Lower leg skin (tissue), 4 donors: ENCODE data around the gene ARHGAP21. TPM values are rescaled to one million over a fixed set of nuclear protein-coding genes. Genes with fewer than 3 reads are reported as not detected.
A peak's percentile ranks its signal among the peaks of the same experiment; 100 is the strongest.
"Not testable (repeated sequence)": the region's sequence is repeated elsewhere in the genome, so short reads cannot be mapped to it uniquely, and the experiment has no call there.

Experiments
- DNase-seq, 2 donors: peaks; one replicate each; pipeline ENCODE4 v3.0.0-alpha.2; 2019; ENCODE audit warnings: low spot score in 2 of 2
- H3K4me3 ChIP-seq: fragments of 200-600 bp; sonication (generic); 2 replicates; pipeline ENCODE4 v1.5.1; 2017; ENCODE audit warnings: mild to moderate bottlenecking, low read depth; ENCODE audit not compliant: poor library complexity, severe bottlenecking
- CTCF ChIP-seq, 3 donors: fragments of 450-650 bp; IDR thresholded peaks; one replicate each; pipeline ENCODE4 v1.5.1; 2016; ENCODE audit warnings: antibody characterized with exemption in 3 of 3, mild to moderate bottlenecking in 3 of 3, moderate library complexity in 2 of 3
- POLR2A ChIP-seq, 2 donors: fragments of 450-650 bp; IDR thresholded peaks; one replicate each; pipeline ENCODE4 v1.6.1; 2016 to 2017; ENCODE audit warnings: antibody characterized with exemption in 2 of 2, mild to moderate bottlenecking in 1 of 2, moderate library complexity in 1 of 2
- WGBS, 2 donors: methylation state at CpG; one replicate each; pipeline ENCODE4 v1.1.5; 2018; 5-methylcytosine and 5-hydroxymethylcytosine counted together
- intact Hi-C: fragments of 100-400 bp; cut with DNase I; formaldehyde crosslinking; loops from one replicate; pipeline ENCODE4 v1.15.0; 2023; ENCODE audit warnings: low total_unique reads
- total RNA-seq, 4 donors: library from RNA; depleted of rRNA; stranded (reverse); fragments of >200 nt; gene quantifications; one replicate each; pipeline ENCODE4 v1.1.0, GENCODE V29; 2016

Gene ARHGAP21
- total RNA-seq, result 10 to 100 TPM; 26.5 to 43.6 (median 31.6) TPM

DNA sequence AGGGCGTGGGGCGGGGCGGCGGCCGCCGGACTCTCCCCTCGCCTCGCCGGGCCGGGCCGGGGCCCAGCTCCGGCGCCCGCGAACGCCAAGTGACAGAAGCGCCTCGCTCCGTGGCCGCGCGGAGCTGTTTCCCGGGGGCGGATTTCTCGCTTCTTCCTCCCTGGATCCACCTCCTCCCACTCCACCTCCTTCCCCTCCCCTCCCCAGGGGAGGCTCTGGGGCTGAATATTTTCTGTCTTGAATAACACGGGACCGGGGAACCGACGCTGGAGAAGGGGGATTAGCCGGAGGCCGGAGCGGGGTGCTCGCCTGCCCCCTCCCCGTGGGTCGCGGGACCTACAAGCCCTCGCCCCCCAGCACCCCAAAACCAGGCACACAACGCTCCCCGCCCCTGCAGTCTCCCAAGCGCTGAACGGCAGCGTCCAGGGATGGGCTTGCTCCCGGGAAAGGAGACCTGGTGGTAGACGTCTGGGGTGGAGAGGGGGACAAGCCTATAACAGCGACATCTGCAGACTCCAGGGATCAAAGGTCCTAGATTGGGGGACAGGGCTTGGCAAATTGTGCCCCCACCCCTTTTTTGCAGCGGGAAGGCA, at the start of gene ARHGAP21:
ARHGAP21 (minus strand) TSS at position 100 of the 593 bp plus-strand sequence. CDS start 1,988 bp downstream, outside the sequence.
- peak; percentile 65 to 94 for DNase-seq
- peak within 1 kb of the TSS; percentile 80 for H3K4me3 ChIP-seq
- intact Hi-C loops, result no loop called here
- 0 to 2% methylated on average over 21 to 45 of the region's 46 CpGs for WGBS, 2 donors
- TF ChIP-seq POLR2A (IDR thresholded peaks at IDR 0.05), result no peak
- TF ChIP-seq CTCF (IDR thresholded peaks at IDR 0.05), result no peak

DNA sequence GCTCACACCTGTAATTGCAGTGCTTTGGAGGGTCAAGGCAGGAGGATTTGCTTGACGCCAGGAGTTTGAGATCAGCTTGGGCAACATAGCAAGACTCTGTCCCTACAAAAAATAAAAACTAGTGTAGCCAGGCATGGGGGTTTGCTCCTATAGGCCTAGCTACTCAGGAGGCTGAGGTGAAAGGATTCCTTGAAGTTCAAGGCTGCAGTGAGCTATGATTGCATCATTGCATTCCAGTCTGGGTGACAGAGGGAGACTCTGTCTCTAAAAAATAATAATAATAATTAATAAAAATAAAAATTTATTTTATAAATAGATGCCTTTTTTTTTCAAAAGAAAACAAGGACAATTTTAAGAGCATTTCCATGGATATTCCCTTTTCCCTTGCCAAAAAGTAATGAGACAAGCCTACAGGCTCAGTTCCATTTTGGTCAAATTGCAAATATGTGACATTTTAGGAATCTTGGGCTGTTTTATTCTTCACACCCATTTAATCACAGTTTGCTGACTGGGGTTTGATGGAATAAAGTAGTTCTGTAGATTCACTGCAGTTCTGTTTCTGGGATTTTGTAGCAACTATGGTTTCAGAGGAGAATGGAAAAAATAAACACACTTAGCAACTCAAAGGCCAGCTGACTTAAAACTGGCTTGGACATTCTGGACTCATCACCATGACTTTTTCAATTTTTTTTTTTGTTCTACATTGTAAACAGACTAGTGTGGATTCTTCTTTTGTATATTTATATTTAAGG, 48.4 kb upstream of the ARHGAP21 start:
- no peak for DNase-seq
- no peak overlapping the region for H3K4me3 ChIP-seq
- WGBS, 2 donors, result 64 to 73% methylated on average over 1 of the region's 1 CpG
- no peak for TF ChIP-seq CTCF (IDR thresholded peaks at IDR 0.05)
- no peak for TF ChIP-seq POLR2A (IDR thresholded peaks at IDR 0.05)
- intact Hi-C loops, result no loop called here

DNA sequence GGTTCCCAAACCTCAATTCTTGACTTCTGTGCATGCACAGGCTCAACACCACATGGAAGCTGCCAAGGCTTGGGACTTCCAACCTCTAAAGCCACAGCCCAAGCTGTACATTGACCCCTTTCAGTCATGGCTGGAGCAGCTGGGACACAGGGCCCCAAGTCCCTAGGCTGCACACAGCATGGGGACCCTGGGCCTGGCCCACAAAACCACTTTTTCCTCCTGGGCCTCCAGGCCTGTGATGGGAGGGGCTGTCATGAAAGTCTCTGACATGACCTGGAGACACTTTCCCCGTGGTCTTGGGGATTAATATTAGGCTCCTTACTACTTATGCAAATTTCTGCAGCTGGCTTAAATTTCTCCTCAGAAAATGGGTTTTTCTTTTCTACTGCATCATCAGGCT, 41.3 kb upstream of the ARHGAP21 start:
- WGBS, 2 donors, result 0 to 25% methylated on average over 1 of the region's 1 CpG
- H3K4me3 ChIP-seq, DNase-seq, intact Hi-C loops: not testable (repeated sequence)

DNA sequence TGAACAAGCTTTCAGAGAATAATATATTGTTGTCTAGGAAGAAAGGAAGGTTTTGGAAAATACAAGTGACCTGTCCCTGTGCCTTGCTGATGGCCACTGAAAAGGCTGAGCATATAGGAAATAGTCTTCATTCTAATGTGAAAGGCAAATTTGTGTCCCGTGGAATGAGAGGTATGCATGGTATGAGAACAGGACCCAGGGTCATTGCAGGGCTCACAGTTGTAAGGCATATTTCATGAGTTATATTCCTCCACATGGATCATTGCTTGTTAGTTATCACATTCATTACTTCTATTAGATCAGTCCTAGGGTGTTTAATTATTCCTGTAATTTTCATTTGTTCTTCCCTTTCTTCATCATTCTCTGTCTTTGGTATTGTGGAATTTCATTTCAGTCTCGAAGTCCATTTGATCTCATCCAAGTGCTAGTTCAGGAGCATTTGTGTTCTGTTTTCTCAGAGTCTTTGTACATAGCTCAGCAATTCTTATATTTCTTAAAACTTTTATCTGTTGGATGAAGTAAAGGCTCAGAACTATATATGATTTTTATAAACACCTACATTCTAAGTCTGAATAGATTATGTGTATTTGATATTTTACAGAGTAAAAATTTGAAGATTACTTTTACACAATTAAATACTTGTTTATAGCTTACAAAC, 39.4 kb upstream of the ARHGAP21 start:
- 32 to 38% methylated on average over 2 of the region's 2 CpGs for WGBS, 2 donors
- DNase-seq, result no peak
- TF ChIP-seq POLR2A (IDR thresholded peaks at IDR 0.05) (no peak), CTCF (IDR thresholded peaks at IDR 0.05) (no peak)
- no peak overlapping the region for H3K4me3 ChIP-seq
- intact Hi-C loops, result no loop called here

DNA sequence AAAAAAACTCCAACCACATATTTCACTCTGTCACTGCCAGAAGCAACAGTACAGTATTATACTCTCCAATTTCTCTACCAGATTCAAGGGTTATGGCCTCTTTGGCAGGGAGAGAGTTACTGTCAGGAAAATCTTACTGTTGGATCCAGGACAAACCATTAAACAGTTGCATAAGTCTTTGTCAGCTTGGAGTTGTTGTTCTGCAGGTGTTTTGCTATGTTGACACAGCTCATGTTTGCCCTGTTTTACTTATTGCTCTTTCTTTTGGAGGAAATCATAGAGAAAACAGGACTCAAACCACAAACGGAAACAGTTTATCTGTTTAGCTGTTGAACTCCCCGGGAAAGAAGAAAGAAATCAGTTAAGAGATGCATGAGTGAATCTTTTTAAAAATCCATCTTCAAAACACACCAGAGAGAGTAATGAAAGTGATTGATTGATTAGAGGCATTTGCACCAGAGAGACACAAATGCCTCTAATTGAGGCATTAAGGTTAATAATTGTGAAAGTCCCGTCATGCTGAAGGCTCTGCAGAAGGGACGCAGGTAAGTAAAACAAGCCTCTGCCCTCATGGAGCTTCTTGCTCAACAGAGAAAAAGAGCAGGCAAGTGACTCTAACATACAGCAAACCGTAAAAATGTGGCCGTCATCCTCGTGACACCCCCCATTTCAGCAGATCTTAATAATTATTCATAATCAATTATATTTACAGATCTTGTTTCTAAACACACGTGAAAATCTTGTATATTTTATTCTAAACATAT, 38.7 kb upstream of the ARHGAP21 start:
- TF ChIP-seq POLR2A (IDR thresholded peaks at IDR 0.05), result no peak
- TF ChIP-seq CTCF (IDR thresholded peaks at IDR 0.05), result no peak
- WGBS, 2 donors, result 71 to 72% methylated on average over 8 of the region's 8 CpGs
- no peak for DNase-seq
- intact Hi-C loops, result no loop called here
- H3K4me3 ChIP-seq, result no peak overlapping the region

DNA sequence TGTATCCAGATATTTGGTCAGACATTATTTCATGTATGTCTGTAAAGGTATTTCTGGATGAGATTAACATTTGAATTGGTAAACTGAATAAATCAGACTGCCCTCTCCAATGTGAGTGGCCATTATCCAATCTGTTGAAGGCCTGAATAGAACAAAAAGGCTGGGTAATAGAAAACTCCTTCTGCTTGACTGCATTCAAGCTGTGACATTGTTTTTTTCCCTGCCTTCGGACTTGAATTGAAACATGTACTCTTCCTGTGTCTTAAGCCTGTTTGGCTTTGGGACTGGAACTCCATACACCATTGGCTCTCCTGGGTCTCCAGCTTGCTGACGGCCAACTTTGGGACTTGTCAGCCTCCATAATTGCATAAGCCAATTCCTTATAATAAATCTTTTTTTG, 36.0 kb upstream of the ARHGAP21 start:
- WGBS, 2 donors, result 87 to 97% methylated on average over 2 of the region's 2 CpGs
- intact Hi-C loops, result no loop called here
- DNase-seq, result no peak
- H3K4me3 ChIP-seq, result no peak overlapping the region
- no peak for TF ChIP-seq POLR2A (IDR thresholded peaks at IDR 0.05)
- no peak for TF ChIP-seq CTCF (IDR thresholded peaks at IDR 0.05)

DNA sequence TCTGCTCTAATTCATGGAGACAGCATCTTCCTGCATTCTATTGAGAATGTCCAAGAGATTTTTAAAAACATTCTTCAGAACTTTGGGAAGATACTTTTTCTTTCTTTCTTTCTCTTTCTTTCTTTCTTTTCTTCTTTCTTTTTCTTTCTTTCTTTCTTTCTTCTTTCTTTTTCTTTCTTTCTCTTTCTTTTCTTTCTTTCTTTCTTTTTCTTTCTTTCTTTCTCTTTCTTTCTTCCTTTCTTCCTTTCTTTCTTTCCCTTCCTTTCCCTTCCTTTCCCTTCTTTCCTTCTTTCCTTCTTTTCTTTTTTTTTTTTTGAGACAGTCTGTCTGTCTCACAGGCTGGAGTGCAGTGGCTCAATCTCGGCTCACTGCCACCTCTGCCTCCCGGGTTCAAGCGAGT, 34.6 kb upstream of the ARHGAP21 start:
- H3K4me3 ChIP-seq, DNase-seq: not testable (repeated sequence)
- 95 to 98% methylated on average over 3 of the region's 3 CpGs for WGBS, 2 donors

More for the DNA sequence above, 34.6 kb upstream of the ARHGAP21 start:
- intact Hi-C loops, result not testable (repeated sequence)
